Measurements from ENCODE around the gene GCHFR.

The GCHFR gene

GRCh38 chr15:40776537-40777141, 12.8 kb downstream of the GCHFR start:
- DNase-seq = no peak

GRCh38 chr15:40782609-40783227, 18.9 kb downstream of the GCHFR start:
- no peak for DNase-seq

- DNase-seq = no peak
These were observed 21.3 kb downstream of the GCHFR start for GRCh38 chr15:40785164-40785563.

GRCh38 chr15:40785814-40786213, 21.9 kb downstream of the GCHFR start:
- DNase-seq = no peak

GRCh38 chr15:40787344-40787841, 23.5 kb downstream of the GCHFR start:
- no peak for DNase-seq

GRCh38 chr15:40787991-40788390, 24.1 kb downstream of the GCHFR start:
- no peak for DNase-seq

GRCh38 chr15:40789119-40789518, 25.3 kb downstream of the GCHFR start:
- no peak for DNase-seq

- DNase-seq = no peak
These were observed 26.1 kb downstream of the GCHFR start for GRCh38 chr15:40789999-40790398.

GRCh38 chr15:40790718-40791117, 26.9 kb downstream of the GCHFR start:
- DNase-seq = no peak

GRCh38 chr15:40792394-40792793, 28.5 kb downstream of the GCHFR start:
- DNase-seq = no peak

GRCh38 chr15:40793216-40793989, 29.5 kb downstream of the GCHFR start:
- DNase-seq = no peak

GRCh38 chr15:40796041-40796440, 32.2 kb downstream of the GCHFR start:
- DNase-seq = no peak

GRCh38 chr15:40796512-40796911, 32.6 kb downstream of the GCHFR start:
- no peak for DNase-seq

- DNase-seq = no peak
These were observed 35.7 kb downstream of the GCHFR start for GRCh38 chr15:40799523-40799922.

- DNase-seq = no peak
These were observed 39.2 kb downstream of the GCHFR start for GRCh38 chr15:40803076-40803475.

- no peak for DNase-seq
These were observed 39.8 kb downstream of the GCHFR start for GRCh38 chr15:40803688-40804087.

- DNase-seq = no peak
These were observed 42.8 kb downstream of the GCHFR start for GRCh38 chr15:40806672-40807027.

- DNase-seq = peak; percentile 97 to 99
These were observed 43.4 kb downstream of the GCHFR start, which contains the start of the genes DNAJC17 and ZFYVE19 for GRCh38 chr15:40807028-40807887. TSS of gene DNAJC17 (minus strand) at chr15:40807473. CDS start at chr15:40807446, 27 bp downstream. TSS of gene ZFYVE19 (plus strand) at chr15:40807089. CDS start at chr15:40807590, 501 bp downstream.

GRCh38 chr15:40807888-40808461, 44.1 kb downstream of the GCHFR start:
- DNase-seq = no peak

GRCh38 chr15:40808861-40809450, 45.1 kb downstream of the GCHFR start:
- no peak for DNase-seq

GRCh38 chr15:40812721-40813425, 49.0 kb downstream of the GCHFR start:
- no peak for DNase-seq
